ENCODE data around the gene SIGLEC9. TPM values are rescaled to one million over a fixed set of nuclear protein-coding genes. Genes with fewer than 3 reads are reported as not detected.

Gene SIGLEC9
- total RNA-seq, 1 donor from 2014 or later = not detected

DNA sequence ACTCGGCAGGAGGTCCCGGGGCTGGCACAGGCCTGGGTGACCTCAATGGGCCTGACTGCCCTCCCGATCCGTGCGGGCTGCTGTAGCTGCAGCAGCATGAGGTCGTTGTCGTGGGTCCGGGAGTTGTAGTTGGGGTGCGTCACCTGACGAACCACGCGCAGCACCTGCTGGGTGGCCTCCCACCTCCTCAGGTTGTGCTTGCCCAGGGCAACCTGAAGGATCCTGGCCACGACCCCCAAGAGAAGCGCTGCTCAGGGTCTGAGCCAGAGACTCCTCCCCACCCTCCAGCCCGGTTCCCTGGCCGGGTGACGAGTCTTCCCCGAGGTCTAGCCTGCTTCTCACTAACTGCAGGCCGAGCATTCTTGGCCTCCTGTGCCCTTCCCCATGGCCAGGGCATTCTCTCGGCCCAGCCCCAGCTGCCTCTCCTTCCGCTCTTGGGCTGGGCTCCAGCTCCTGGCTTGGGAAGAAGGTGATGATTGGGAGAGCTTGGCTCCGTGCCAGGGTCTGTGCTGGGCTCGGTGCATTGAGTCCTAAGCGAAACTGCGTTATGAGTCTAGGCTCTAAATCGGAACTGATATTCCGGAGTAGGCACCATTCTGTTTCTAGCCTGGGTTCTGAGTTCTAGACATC lies 45.1 kb upstream of the SIGLEC9 start:
- Mint-ChIP-seq H3K27me3 (ENCODE audit: low read depth) (peaks cover 35% of the 10 kb centered on the region), H3K4me3 (no peak overlapping the region), H3K36me3 (no peaks in the 10 kb centered on the region), H3K27ac (no peak overlapping the region), H3K4me1 (no peaks in the 10 kb centered on the region), H3K9me3 (no peaks in the 10 kb centered on the region)
- no peak for DNase-seq (ENCODE audit: low spot score in 2 of 2, unreplicated experiment in 2 of 2)
- no peak for TF ChIP-seq CTCF (IDR thresholded peaks at IDR 0.05; ENCODE audit: unreplicated experiment)

DNA sequence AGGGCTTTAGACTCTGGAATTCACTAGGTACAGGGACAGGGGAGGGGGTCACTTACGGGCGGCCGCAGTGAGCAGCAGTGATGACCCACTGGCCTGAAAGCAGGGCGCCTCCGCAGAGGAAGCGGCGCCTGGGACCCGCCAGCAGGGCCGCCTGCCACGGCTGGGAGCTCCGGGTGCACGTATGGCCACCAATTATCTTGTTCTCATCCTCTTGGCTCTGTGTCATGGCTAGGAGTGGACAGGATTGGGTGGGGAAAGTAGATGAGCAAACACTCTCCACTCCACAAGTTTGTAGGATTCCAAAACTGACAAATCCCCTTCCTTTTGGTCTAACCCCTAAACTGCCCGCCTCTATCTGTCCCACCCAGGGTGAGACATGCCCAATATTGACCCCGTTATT lies 43.2 kb upstream of the SIGLEC9 start:
- H3K27me3 Mint-ChIP-seq (ENCODE audit: low read depth) = peaks cover 28% of the 10 kb centered on the region
- H3K27ac Mint-ChIP-seq = no peak overlapping the region
- H3K36me3 Mint-ChIP-seq = no peaks in the 10 kb centered on the region

DNA sequence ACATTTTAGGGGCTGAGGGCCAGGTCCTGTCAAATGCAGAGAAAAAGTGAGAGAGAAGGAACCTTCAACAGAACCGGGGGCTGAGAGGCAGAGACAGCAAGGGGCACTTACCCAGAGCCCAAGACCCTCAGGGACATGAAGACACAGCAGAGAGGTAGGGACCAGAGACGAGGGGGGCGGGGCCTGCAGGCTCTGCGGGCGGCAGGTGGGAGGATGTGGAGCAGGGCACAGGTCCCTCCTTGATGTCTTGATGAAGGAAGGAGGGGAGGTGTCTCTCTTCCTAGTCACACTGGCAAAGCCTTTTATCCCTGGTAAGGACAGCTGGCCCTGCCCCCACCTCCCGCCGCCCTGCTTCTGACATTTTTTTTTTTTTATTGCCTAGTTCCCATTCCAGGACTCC lies 42.1 kb upstream of the SIGLEC9 start, which contains the start of gene KLK14:
Gene KLK14 (minus strand): TSS at position 277 of the 400 bp plus-strand sequence. CDS start 273 bp downstream, at position 4.
- Mint-ChIP-seq H3K4me3 (no peak within 1 kb of the TSS), H3K27me3 (ENCODE audit: low read depth) (peaks cover 35% of the 10 kb centered on the region), H3K36me3 (no peaks in the 10 kb centered on the region), H3K27ac (no peak within 1 kb of the TSS), H3K4me1 (no peaks in the 10 kb centered on the region), H3K9me3 (no peaks in the 10 kb centered on the region)
- TF ChIP-seq CTCF (IDR thresholded peaks at IDR 0.05; ENCODE audit: unreplicated experiment) = no peak
- no peak for DNase-seq (ENCODE audit: low spot score in 2 of 2, unreplicated experiment in 2 of 2)

More for the DNA sequence above, 43.2 kb upstream of the SIGLEC9 start:
- TF ChIP-seq CTCF (IDR thresholded peaks at IDR 0.05; ENCODE audit: unreplicated experiment) = no peak
- H3K4me3 Mint-ChIP-seq = no peak overlapping the region
- DNase-seq (ENCODE audit: low spot score in 2 of 2, unreplicated experiment in 2 of 2) = no peak
- no peaks in the 10 kb centered on the region for H3K4me1 Mint-ChIP-seq
- H3K9me3 Mint-ChIP-seq = no peaks in the 10 kb centered on the region

DNA sequence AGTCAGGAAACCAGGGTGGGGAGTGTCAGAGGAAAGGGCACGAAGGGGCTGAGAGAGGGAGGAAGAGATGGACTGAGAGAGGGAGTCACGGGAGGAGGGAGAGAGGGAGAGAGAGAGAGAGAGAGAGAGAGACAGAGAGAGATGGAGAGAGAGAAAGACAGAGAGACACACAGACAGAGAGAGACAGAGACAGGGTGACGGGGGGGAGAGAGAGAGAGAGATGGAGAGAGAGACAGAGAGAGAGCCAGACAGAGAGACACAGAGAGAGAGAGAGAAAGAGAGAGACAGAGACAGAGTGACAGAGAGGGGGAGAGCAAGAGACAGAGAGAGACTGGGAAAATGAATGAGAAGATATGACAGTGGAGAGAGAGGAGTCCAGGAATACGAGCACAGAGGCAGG lies 41.5 kb upstream of the SIGLEC9 start:
- TF ChIP-seq CTCF (IDR thresholded peaks at IDR 0.05; ENCODE audit: unreplicated experiment) = no peak
- H3K36me3 Mint-ChIP-seq = no peaks in the 10 kb centered on the region
- H3K27ac Mint-ChIP-seq = no peak overlapping the region
- H3K4me1 Mint-ChIP-seq = no peaks in the 10 kb centered on the region
- no peak overlapping the region for H3K4me3 Mint-ChIP-seq
- H3K27me3 Mint-ChIP-seq (ENCODE audit: low read depth) = peaks cover 35% of the 10 kb centered on the region
- DNase-seq (ENCODE audit: low spot score in 2 of 2, unreplicated experiment in 2 of 2) = no peak
- H3K9me3 Mint-ChIP-seq = no peaks in the 10 kb centered on the region

DNA sequence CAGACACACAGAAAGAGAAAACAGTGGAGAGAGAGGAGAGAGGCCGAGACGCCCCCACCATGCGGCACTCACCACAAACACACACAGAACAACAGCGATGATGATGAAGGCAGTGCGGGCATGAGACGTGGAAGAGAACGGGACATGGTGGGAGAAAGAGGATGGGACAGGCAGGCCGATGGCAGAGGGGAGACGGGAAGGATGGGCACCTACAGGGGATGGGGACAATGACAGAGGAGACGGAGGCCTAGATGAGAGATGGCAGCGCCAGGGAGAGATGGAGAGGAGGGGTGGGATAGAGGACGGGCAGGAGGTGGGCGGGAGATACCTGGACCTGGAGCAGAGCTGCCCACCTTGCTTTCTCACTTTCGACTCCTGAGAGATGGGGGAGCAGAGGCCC lies 40.9 kb upstream of the SIGLEC9 start:
- TF ChIP-seq CTCF (IDR thresholded peaks at IDR 0.05; ENCODE audit: unreplicated experiment) = no peak
- Mint-ChIP-seq H3K4me3 (no peak overlapping the region), H3K27ac (no peak overlapping the region), H3K36me3 (no peaks in the 10 kb centered on the region), H3K27me3 (ENCODE audit: low read depth) (peaks cover 35% of the 10 kb centered on the region), H3K4me1 (no peaks in the 10 kb centered on the region), H3K9me3 (no peaks in the 10 kb centered on the region)
- no peak for DNase-seq (ENCODE audit: low spot score in 2 of 2, unreplicated experiment in 2 of 2)
